WI38 (cell line): ENCODE results near the gene EGF.
"Not testable (repeated sequence)": the region's sequence is repeated elsewhere in the genome, so short reads cannot be mapped to it uniquely, and the experiment has no call there.

Source experiments
- H3K4me3 ChIP-seq: 2 replicates; pipeline ENCODE4 v1.5.1; 2011; ENCODE audit warnings: low read depth, mild to moderate bottlenecking, control low read depth, low read length
- CTCF ChIP-seq: IDR thresholded peaks from 2 replicates; pipeline ENCODE4 v1.5.1; 2012; ENCODE audit warnings: low read depth, mild to moderate bottlenecking, control low read depth, low read length

The EGF gene

GRCh38 chr4:109931318-109931717 lies 18.6 kb downstream of the EGF start:
- H3K4me3 ChIP-seq, result no peak overlapping the region

GRCh38 chr4:109937352-109937751 lies 24.7 kb downstream of the EGF start:
- not testable (repeated sequence) for H3K4me3 ChIP-seq

More at GRCh38 chr4:109931318-109931717, 18.6 kb downstream of the EGF start:
- TF ChIP-seq CTCF, result no peak

GRCh38 chr4:109939190-109939589 lies 26.5 kb downstream of the EGF start:
- no peak overlapping the region for H3K4me3 ChIP-seq
- TF ChIP-seq CTCF, result no peak

GRCh38 chr4:109942292-109942926 lies 29.7 kb downstream of the EGF start:
- H3K4me3 ChIP-seq, result no peak overlapping the region
- no peak for TF ChIP-seq CTCF

- TF ChIP-seq CTCF, result no peak
These were observed 31.1 kb downstream of the EGF start for GRCh38 chr4:109943745-109944144.

GRCh38 chr4:109944591-109944990 lies 31.9 kb downstream of the EGF start:
- H3K4me3 ChIP-seq, result no peak overlapping the region
- TF ChIP-seq CTCF, result no peak

More at GRCh38 chr4:109943745-109944144, 31.1 kb downstream of the EGF start:
- no peak overlapping the region for H3K4me3 ChIP-seq

- TF ChIP-seq CTCF, result no peak
- no peak overlapping the region for H3K4me3 ChIP-seq
These were observed 32.4 kb downstream of the EGF start for GRCh38 chr4:109945056-109945455.

- no peak overlapping the region for H3K4me3 ChIP-seq
- TF ChIP-seq CTCF, result no peak
These were observed 33.4 kb downstream of the EGF start for GRCh38 chr4:109946120-109946519.
